Activated gamma-delta T cell treated with anti-CD3 and anti-CD28 coated beads, Interleukin-2, amount 50 U/mL, for 16 hours (primary cell): ENCODE results near the gene MPP7.

ENCODE experiments used
- DNase-seq: peaks from one replicate; pipeline ENCODE4 v3.0.0-alpha.2; 2020; ENCODE audit warnings: low read depth

The MPP7 gene

GRCh38 chr10:28266449-28267224 lies 36.2 kb downstream of the MPP7 start:
- DNase-seq: no peak

- no peak for DNase-seq
Measured at GRCh38 chr10:28263136-28263857, 39.6 kb downstream of the MPP7 start.

GRCh38 chr10:28256776-28257175 lies 46.1 kb downstream of the MPP7 start:
- DNase-seq: no peak

GRCh38 chr10:28254290-28254985 lies 48.4 kb downstream of the MPP7 start:
- no peak for DNase-seq

GRCh38 chr10:28253169-28253785 lies 49.6 kb downstream of the MPP7 start:
- no peak for DNase-seq
